C4-2B (cell line): Measurements from ENCODE around the gene DYNLT2.

Experiments
- ZFX ChIP-seq: fragments of 450-650 bp; IDR thresholded peaks from 2 replicates; pipeline ENCODE4 v1.6.1; 2017
- TF ChIP-seq, protein P1 (sequence below): fragments of 450-650 bp; conservative IDR thresholded peaks from 2 replicates; pipeline ENCODE4 v1.5.1; 2017; ENCODE audit warnings: mild to moderate bottlenecking

DNA sequence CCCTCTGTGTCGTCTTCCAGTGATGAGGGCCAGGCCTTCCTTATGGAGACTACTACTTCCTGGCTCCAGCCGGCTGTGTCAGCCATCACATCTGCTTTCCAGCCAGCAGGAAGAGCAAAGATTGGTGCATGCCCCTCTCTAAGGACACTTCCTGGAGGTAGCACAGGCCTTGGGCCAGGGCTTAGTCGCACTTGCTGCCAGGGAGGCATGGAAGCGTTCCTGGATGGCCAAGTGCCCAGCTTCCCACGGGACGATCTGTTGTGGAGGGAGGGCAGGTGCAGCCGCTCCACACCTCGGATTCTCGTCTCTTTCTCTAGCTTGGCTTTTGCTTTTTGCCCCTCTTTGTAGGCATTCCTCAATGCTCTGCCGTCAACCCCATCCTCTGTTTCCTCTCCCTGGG is 11.9 kb upstream of the DYNLT2 start:
- TF ChIP-seq, protein P1, sequence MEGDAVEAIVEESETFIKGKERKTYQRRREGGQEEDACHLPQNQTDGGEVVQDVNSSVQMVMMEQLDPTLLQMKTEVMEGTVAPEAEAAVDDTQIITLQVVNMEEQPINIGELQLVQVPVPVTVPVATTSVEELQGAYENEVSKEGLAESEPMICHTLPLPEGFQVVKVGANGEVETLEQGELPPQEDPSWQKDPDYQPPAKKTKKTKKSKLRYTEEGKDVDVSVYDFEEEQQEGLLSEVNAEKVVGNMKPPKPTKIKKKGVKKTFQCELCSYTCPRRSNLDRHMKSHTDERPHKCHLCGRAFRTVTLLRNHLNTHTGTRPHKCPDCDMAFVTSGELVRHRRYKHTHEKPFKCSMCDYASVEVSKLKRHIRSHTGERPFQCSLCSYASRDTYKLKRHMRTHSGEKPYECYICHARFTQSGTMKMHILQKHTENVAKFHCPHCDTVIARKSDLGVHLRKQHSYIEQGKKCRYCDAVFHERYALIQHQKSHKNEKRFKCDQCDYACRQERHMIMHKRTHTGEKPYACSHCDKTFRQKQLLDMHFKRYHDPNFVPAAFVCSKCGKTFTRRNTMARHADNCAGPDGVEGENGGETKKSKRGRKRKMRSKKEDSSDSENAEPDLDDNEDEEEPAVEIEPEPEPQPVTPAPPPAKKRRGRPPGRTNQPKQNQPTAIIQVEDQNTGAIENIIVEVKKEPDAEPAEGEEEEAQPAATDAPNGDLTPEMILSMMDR: no peak
- no peak for TF ChIP-seq ZFX
